Medulla oblongata (tissue), 1 donor: ENCODE measurements around the gene TANC1.

Experiments used
- DNase-seq: peaks from one replicate; pipeline ENCODE4 v3.0.0-alpha.2; 2015; ENCODE audit errors: extremely low spot score

Gene TANC1

GRCh38 chr2:159160412-159160811 lies 192.0 kb downstream of the TANC1 start:
- DNase-seq, result no peak

GRCh38 chr2:159160954-159161353 lies 192.5 kb downstream of the TANC1 start:
- no peak for DNase-seq

DNA sequence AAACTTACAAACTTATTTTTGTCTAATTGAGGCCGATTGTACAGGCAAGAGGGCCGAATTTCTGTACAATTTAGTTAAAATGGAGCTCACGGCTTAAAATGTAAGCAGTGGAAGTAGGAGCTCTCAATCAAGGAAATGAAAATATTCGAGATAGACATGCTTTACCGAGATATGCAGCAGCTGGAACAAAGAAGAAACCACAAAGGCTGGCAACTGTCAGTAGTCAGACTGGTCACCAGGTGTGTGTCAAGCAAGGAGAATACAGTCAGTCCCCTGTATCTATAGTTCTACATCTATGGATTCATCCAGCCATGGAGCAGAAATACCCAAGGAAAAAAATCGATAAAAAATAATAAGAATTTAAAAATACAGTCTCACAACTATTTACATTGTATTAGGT lies 195.5 kb downstream of the TANC1 start:
- no peak for DNase-seq

GRCh38 chr2:159164457-159164911 lies 196.0 kb downstream of the TANC1 start:
- no peak for DNase-seq

GRCh38 chr2:159165048-159165447 lies 196.6 kb downstream of the TANC1 start:
- DNase-seq, result no peak

GRCh38 chr2:159168707-159169106 lies 200.3 kb downstream of the TANC1 start:
- no peak for DNase-seq

DNA sequence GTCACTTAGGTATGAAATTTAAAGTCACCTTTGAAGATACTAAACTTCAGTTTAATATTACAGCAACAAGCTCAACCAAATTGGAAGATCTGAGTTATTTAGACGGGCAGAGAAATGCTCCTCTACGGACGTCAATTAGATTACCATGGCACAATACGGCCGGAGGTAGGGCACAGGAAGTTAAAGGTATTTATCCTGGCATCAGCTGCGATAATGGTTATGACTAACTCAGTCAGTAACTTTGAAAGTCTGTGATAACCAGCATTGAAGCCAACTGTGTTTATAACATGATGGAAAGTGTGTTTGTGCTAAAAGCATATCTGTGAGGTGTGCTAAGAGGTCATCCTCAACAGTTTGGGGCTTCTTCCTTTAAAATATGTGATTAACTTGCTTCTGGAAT lies 200.7 kb downstream of the TANC1 start:
- no peak for DNase-seq

GRCh38 chr2:159172403-159172802 lies 204.0 kb downstream of the TANC1 start:
- DNase-seq, result no peak

- no peak for DNase-seq
Observed at GRCh38 chr2:159174759-159175158, 206.3 kb downstream of the TANC1 start.

DNA sequence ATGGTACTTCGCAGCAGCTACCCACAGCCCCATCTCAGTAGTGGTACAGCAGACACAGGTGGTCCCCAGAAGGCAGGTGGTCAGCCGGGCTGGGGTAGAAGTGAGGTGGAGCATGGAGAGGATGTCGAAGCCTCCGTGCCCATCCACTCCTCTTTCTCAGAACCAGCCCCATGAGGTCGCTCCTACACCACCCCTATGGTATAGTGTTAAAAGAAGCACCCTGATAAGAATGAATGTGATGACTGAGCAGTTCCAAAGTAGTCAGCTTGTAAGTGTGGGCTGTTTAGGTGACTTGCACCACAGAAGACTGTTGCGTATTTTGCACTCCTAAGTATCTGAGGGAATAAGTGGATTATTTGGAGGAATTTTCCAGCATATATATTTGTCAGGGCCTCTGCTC lies 206.7 kb downstream of the TANC1 start:
- no peak for DNase-seq

GRCh38 chr2:159175927-159176326 lies 207.5 kb downstream of the TANC1 start:
- DNase-seq, result no peak

DNA sequence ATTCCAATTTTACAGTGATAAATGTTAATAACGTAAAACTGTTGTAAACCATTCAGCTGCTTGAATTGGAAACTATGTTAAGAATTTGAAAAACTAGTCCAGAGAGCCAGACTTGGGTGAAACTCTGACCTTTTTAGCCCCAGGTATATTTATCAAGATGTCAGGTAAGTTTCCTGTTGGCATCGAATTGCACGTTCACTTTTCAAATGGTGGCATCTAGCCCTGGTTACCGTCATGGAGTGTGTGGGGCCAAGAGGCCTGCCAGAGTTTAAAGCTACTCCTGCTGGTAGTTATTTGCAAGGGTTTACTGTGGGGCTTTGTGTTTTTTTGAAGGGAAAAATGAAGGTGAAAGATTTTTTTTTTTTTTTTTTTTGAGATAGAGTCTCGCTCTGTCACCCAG lies 208.1 kb downstream of the TANC1 start:
- no peak for DNase-seq

GRCh38 chr2:159177357-159177756 lies 208.9 kb downstream of the TANC1 start:
- no peak for DNase-seq

GRCh38 chr2:159177957-159178356 lies 209.5 kb downstream of the TANC1 start:
- DNase-seq, result peak; percentile 44

DNA sequence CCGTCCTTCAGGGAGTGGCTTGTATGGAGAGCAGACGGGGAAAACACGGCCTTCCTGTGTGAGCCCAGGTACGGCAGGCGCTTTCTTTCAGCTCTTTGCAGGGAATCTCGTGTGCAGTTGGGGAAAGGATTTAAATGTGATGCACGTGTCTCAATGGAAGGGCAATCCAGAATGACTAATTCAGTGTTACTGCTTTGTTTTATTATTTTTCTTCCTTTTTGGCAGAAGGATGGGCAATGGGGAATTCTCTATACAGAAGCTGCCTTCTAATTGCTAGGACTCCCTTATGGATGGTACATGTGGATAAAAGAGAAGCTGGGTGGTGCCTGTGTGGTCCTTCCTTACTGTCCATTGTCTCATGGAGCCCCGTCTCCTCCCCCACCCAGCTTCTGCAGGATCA lies 210.7 kb downstream of the TANC1 start:
- no peak for DNase-seq

DNA sequence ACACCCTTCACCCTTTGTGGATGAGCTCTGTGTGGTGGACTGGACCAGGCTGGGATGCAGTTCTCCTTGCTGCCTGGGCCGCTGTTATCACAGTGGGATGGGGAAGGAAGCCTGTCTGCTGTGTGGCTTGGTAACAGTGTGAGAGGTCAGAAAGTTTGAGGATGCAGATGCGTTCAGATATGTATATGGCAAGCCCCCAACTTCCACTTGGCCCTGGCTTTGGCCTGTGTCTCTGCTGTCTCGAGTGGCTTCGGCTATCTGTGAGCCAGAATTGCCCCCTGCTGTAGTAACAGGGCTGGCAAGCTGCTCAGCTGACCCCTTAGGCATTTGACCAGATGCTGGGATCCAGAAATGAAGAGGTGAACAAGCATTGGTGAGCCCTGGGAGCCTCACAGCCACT lies 211.3 kb downstream of the TANC1 start:
- DNase-seq, result no peak

- DNase-seq, result no peak
Observed at GRCh38 chr2:159183346-159183745, 214.9 kb downstream of the TANC1 start.

DNA sequence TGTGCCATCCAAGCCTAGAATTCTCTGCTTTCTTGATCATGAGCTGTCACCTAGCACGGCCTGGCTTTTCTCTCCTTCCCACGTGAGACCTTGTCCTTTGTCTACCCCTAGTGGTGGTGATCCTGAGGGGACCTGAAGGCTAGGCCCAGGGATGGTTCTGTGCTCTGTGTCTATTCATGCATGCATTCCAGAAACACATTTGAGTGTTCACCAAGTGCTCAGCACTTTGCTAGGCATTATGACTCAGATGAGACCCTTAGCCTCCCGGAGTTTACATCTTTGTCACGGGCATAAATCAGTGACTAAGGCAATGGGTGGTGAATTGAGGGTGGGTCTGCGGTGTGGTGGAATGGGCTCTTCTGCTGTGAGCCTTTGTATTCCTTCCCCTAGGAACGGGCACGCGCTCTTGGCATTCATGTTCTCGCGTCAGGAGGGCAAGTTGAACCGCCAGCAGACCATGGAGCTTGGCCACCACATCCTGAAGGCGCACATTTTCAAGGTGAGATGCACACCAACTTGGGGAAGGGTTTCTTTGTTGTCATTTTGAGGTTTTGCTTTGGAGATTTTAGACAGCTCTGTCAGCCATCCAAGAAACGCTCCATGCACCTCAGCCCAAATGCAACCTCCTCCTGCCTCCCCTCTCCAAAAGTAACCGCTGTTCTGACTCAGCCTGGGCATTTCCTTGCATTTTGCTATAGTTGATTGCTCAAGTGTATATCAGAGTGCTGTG lies 217.1 kb downstream of the TANC1 start:
- DNase-seq, result no peak

GRCh38 chr2:159186462-159186861 lies 218.0 kb downstream of the TANC1 start:
- no peak for DNase-seq

DNA sequence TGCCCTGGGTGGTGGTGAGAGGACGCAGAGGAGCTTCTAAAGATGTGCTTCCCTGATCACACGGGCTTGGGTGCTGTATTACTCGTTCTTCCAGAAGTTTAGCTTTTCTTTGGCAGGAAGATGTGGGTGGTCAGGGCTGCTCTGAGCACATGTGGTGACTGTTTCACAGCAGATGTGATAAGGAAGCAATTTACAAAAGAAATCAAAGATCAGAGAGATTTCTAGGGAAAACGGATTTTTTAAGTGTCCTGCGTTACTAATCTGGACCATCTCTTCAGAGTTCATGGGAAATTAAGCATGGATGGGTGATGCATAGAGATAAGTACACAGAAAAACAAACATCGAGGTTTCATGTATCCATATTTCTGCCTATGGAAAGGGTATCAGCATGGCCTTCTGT lies 218.7 kb downstream of the TANC1 start:
- DNase-seq, result no peak

GRCh38 chr2:159188449-159188848 lies 220.0 kb downstream of the TANC1 start:
- DNase-seq, result no peak

DNA sequence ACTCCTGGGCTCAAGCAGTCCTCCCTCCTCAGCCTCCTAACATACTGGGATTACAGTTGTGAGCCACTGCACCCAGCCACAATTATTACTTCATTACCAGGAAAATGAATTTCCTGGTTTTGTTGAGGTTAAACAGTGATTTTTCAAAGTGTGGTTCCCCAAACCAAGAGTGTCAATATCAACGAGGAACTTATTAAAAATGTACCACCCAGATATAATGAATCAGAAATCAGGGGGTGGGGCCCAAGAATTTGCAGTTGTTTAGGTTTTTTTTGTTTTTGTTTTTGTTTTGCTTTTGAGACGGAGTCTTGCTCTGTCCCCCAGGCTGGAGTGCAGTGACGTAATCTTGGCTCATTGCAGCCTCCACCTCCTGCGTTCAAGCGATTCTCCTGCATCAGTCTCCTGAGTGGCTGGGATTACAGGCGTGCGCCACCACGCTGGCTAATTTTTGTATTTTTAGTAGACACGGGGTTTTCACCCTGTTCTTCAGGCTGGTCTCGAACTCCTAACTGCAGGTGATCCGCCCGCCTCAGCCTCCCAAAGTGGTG lies 224.0 kb downstream of the TANC1 start:
- no peak for DNase-seq

DNA sequence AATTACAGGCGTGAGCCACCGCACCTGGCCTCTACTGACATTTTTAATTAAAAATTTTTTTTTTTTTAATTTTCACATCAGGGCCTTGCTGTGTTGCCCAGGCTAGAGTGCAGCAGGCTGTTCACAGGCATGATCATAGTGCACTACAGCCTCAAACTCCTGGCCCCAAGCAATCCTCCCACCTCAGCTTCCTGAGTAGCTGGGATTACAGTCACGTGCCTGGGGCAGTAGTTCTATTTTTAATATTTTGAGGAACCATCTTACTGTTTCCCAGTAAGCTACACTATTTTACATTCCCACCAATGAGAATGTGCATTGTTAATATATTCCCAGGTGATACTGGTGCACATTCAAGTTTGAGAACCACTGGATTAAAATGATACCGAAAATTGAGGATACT lies 225.4 kb downstream of the TANC1 start:
- DNase-seq, result no peak

GRCh38 chr2:159194241-159194640 lies 225.8 kb downstream of the TANC1 start:
- DNase-seq, result peak; percentile 48
